Limb (tissue), 2 donors: Measurements from ENCODE around the gene SIX5.

Source experiments
- DNase-seq, 2 donors: peaks; one replicate each; pipeline ENCODE4 v3.0.0-alpha.2; 2016; ENCODE audit errors: extremely low spot score in 2 of 2

SIX5 gene

DNA sequence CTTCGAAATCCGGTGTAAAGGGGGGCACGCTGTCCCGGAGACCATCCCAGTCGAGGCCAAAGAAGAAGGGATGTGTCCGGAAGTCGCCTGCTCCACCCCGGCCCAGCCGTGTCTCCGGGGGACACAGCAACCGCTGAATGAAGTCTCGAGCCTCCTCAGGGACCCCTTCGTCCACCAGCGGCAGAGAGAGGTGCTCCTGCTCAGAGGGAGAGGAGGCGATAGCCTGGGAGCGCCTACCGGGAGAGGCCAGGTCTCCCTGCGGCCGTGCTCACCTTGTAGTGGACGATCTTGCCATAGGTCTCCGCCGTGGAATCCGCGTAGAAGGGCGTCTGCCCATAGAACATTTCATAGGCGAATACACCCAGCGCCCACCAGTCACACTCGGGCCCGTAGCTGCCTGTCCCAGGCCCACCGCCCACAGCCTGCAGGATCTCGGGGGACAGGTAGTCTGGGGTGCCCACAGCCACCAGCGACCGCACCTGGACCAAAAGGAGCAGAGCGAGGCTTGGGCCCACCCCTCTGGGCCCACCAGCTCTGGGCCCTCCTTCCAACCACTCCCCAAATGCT, 8.4 kb upstream of the SIX5 start:
- DNase-seq: no peak

DNA sequence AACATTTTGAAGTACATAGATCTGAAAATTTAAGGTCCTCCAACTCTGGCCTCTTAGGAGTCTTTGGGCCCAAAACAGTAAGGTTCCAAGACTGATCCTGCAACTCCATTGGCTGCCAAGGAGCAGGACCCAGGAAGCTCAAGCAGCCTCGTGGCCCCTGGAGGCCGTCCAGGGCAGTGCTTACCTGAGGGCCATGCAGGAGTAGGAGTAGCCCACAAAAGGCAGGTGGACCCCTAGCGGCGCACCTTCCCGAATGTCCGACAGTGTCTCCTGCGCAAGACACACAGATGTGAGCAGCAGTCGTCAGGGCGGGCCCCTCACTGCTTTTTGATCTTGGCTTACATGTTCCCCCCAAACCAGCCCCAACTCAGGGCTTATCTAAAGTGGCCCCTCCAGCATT, 5.7 kb upstream of the SIX5 start:
- no peak for DNase-seq

DNA sequence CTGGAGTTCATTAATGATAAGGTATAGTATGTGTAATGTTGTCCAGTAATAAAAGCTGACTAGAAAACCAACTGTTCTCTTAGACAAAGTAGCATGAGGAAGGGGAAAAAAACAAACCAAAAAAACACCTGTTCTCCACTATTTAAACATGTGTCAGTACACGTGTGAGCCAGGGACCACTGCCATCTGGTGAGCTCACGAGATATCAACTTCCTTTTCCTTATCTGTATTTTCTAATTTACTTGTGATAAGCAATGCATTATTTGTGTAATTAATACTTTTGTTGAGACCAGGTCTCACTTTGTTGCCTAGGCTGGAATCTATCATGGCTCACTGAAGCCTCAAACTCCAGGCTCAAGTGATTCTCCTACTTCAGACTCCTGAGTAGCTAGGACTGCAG, 4.3 kb upstream of the SIX5 start:
- DNase-seq: no peak

DNA sequence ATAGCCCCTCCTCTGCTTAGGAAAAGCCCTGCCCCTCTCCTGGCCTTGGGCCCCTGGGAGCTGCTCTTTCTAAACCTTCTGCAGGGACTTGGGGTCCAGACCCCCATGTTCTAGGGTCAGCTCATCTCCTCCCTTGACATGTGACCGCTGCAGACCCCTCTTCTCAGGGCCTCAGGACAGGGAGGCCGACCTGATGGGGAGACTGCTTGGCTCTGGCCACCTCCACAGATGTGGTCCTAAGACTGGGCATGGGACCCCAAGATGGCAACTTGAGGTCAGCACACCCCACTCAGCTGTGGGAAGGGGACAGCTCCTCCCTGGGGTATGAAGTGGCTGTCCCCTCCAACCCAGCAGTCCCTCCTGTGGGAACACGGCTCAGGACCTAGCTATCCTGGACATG, 3.9 kb upstream of the SIX5 start:
- DNase-seq: no peak

DNA sequence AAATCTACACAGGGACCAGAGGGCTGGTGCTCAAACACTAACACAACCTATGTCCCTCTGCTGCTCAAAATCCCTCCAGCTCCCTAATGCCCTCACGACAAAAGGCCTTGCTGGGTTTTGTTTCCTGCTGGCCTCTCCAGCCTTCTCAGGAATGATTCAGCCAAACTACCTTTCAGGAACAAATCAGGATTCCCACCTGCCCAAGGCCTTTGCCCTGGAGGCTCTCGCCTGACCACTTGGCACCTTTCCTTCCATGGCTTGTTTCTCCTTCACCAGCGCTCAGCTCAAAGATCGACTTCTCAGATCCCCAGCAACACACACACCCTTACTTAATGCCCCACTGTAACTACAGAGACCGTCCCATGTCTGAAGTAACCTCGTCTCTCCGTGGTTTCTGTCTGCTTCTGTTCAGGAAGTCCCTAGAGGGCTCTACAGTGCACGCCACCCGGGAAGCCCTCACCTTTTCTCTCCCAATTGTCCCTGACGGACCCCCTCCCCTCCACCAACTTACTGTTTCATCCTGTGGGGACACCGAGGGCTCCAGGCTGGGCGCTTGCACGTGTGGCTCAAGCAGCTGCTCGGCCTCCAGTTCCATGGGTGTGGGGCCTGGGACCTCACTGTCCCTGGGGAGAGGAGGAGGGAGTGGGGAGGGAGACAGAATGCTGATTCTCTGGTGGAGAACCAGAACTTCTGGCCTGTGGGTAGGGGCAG, 3.2 kb upstream of the SIX5 start:
- DNase-seq: no peak

DNA sequence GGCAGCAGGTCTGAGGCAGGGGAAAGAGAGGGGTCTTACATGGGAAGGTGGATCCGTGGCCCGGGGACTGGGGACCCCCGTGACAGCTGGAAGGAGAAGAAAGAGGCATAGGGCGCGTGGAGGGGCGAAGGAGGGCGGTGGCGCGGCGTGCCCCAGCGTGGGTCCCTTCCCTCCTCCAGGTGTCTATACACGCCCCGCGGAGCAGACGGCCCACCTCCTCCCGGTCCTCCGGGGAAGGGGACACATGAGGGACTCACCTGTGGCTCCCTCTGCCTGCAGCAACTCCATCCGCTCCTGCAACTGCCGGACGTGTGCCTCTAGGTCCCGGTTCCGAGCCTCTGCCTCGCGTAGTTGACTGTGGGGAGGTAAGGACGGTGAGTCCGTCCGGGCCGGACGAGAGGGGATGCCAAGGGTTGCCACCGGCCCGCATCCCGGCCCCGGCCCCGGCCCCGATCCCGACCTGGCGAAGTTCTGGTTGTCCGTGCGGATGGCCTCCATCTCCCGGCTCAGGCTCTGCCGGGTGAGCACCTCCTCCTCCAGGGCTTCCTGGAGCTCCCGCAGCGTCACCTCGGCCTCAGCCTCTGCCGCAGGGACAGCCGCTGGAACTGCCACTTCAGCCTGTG, 2.4 kb upstream of the SIX5 start:
- DNase-seq: peak in 1 of 2 donors; percentile 57

DNA sequence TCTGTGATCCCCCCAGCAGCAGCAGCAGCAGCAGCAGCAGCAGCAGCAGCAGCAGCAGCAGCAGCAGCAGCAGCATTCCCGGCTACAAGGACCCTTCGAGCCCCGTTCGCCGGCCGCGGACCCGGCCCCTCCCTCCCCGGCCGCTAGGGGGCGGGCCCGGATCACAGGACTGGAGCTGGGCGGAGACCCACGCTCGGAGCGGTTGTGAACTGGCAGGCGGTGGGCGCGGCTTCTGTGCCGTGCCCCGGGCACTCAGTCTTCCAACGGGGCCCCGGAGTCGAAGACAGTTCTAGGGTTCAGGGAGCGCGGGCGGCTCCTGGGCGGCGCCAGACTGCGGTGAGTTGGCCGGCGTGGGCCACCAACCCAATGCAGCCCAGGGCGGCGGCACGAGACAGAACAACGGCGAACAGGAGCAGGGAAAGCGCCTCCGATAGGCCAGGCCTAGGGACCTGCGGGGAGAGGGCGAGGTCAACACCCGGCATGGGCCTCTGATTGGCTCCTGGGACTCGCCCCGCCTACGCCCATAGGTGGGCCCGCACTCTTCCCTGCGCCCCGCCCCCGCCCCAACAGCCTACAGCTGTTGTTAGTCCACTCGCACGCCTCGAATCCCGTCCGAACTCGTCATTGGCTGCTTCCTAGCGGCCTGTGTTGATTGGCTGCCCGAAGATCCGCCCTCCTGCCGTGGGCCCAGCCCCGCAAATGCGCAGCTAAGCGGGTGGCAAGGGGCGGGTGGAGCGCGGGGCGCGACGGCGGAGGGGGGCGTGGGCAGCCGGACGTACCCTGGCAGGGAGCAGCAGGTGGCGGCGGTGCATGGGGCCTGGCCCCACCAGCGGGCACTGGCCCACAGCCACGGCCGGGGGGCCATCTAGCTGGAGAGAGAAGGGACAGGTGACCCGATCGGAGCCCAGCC, 1.4 kb upstream of the SIX5 start:
- peak; percentile 96 for DNase-seq

DNA sequence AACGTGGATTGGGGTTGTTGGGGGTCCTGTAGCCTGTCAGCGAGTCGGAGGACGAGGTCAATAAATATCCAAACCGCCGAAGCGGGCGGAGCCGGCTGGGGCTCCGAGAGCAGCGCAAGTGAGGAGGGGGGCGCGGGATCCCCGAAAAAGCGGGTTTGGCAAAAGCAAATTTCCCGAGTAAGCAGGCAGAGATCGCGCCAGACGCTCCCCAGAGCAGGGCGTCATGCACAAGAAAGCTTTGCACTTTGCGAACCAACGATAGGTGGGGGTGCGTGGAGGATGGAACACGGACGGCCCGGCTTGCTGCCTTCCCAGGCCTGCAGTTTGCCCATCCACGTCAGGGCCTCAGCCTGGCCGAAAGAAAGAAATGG, 754 bp upstream of the SIX5 start:
- DNase-seq: peak in 1 of 2 donors; percentile 78

DNA sequence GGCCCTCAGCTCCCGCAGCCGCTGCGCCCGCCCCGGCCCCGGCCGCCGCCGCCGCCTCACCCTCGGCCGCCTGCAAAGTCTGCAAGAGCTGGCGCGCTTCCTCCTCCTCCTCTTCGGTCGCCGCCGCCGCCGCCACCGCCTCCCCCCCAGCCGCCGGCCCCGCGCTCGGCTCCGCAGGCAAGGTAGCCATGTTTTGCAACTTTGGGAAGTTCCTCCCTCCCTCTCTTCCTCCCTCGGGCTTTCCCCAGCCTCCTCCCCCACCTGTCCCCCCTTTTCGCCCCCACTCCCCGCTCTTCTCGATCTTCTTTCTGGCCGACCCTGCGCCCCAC, 433 bp downstream of the SIX5 start:
- peak in 1 of 2 donors; percentile 65 for DNase-seq

DNA sequence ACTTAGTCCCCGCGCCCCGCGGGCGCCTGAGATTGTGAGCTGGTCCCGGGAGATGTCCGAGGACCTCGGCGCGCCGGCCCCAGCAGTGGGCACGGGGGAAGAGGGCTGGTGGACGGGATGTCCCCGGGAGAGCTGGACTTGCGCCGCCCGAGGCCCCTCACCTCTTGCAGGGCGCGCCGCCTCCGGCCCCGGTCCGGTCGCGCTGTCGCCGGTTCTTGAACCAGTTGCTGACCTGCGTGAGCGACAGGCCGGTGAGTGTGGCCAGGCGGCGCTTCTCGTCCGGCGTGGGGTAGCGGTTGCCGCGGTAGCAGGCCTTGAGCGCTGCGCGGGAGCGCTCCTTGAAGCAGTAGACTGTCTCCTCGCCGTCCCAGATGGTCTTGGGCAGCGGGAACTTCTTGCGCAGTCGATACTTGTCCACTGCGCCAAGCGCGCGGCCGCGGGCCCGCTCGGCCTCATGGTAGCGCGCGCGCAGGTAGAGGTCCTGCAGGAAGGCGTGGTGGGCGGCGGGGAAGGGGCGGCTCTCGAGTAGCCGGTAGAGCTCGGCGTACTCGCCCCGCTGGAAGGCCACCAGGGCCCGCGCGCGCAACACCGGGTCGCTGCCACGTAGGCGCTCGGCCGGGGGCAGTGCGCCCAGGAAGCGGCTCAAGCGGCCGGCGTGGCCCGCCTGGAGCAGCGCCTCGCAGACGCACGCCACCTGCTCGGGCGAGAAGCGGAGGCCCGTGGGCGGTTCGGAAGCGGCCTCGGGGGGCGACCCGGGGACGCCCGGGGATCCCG, 984 bp downstream of the SIX5 start:
- DNase-seq: peak; percentile 36 to 78

DNA sequence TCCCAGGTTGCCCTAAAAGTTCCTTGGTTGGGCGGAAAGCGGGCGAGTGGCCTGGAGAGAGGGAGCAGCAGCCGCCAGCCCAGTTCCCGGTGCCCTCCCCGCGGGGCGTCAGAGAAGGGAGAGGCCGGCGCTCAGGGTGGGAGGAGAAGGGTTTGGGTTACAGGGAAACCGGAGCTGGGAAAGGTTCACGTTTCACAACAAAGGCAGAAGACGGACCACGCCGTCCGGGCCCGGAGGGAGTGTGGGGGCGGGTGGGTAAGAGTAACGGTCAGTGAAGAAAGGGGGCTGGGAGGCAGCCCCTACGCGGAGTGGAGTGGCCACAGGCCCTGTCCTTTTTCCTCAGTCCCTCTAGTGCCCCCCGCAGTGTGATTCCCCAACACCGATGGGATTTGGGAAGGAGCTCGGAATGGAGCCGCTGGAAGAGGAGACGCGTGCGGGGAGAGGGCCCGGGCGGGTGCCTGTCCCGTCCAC, 1.6 kb downstream of the SIX5 start:
- DNase-seq: peak; percentile 51 to 83

DNA sequence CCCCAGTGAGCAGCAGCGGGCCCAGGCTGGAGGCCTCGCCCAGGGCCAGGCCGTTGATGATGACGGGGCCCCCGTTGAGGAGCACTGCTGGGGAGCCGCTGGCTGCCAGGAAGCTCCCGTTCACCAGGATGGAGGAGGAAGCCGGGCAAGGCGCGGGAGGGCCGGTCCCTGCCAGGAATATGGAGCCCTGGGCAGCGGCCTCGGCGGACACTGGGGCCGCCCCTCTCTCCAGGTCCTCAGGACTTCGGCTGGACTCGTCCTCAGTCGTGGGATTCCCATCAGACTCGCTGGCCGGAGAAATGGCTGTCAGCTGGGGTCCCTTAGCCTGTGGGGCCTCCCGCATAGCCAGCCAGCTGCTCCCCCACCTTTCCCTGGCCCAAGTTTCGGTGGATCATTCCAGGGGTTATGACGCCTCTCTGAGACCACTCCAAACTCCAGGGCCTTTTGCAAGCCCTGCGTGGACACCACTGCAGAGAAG, 2.1 kb downstream of the SIX5 start:
- DNase-seq: peak in 1 of 2 donors; percentile 46

DNA sequence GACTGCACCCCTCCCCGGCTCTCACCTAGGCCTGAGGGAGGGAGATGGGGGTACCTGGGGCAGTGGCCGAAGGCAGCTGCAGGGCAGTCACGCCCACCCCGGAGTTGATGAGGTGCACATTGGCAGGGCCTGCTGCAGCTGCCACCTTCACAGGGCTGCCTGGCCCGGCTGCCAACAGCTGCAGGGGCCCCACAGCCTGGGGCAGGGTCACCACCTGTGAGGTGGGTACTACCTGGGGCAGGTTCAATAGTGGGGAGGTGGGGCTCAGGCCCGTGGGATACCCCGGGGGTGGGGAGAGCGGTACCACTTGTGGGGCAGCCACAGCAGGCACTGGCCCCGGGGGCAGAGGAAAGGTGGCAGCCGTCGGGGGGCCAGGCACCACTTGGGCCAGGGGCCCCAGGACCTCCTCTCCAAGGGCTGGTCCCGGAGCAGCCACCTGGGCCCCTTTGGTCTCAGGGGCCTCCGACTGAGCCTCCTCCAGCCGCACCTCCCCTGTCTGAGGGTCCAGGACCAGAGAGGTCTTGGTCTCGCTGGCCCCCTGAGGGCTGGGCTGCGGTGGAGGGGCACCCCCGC, 2.7 kb downstream of the SIX5 start:
- DNase-seq: peak in 1 of 2 donors; percentile 43

DNA sequence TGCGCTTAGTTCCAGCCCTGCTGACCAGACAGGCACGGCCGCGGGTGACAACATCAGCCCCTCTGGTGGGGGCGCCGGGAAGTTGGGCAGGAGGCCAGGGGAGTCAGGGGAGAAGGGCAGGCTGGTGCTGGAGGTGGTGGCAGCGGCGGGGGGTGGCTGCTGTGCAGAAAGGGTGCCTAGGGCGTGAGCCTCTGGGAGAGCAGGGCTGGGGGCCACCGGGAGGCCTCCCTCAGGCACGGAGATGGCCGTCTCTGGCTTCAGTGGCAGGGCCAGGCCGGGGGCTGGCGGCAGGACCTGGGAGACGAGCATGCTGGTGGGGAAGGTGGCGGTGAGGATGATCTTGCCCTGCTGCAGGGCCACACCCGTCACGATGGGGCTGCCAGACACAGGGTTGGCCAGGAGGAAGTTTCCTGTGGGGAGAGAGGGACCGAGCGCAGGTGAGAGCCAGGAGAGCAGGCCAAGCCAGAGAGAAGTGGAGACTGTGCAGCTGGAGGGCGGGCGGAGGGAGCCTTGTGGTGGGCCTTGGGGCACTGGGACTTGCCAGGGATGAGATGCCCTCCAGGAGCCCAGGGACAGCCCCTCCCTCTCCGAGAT, 3.3 kb downstream of the SIX5 start:
- peak in 1 of 2 donors; percentile 48 for DNase-seq

DNA sequence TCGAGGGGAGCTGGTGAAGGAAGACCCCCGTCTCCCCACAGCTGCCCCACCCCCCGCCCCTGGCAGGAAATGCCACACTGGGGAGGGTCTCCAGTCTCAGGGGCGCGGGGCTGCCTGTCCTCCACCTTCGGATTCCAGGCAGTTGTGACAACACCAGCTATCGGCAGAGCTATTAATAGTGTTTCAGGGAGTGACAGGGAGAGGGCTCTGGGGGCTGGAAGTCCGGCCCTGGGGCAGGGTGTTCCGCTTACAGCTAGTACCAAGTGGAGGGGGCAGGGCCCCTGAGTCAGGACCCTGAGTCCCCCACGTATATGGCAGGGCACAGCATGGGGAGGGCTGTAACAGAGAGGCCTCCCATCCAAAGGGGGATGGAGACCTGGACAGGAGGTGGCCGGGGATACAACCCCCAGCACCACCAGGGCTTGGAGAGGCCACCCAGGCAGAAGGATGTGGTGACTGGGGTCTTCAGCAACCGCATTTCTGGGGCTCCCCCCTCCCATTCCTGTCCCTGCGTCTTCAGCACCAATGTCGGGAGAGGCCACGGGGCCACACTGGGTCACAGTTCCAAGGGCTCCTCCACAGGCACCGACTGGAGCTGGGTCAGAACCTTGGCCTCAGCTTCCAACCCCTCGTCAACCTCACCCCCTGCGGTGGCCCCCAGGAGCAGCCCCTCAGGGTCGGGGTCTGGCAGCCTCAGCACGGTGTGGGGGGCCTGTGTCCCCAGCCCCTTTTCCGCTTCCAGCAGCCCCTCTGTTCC, 3.9 kb downstream of the SIX5 start:
- DNase-seq: peak in 1 of 2 donors; percentile 52

DNA sequence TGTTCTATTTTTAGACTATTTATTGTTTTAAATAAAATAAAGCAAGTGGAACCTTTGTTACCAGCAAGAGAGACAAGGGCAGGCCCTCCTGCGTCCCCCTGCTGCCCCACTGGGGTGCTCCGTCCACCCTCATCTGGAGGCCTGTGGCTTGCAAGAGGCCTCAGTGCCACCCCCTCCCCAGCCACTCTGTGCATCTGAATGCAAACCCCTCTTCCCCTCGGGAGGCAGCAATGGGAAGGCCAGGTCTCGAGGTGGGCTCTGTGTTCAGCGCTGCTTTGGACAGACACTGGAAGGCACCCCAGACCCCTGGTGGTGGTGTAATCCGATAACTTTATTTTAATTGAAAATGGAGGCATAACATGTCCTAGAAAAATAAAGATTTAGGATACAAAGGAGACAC, 4.6 kb downstream of the SIX5 start:
- DNase-seq: peak in 1 of 2 donors; percentile 43

DNA sequence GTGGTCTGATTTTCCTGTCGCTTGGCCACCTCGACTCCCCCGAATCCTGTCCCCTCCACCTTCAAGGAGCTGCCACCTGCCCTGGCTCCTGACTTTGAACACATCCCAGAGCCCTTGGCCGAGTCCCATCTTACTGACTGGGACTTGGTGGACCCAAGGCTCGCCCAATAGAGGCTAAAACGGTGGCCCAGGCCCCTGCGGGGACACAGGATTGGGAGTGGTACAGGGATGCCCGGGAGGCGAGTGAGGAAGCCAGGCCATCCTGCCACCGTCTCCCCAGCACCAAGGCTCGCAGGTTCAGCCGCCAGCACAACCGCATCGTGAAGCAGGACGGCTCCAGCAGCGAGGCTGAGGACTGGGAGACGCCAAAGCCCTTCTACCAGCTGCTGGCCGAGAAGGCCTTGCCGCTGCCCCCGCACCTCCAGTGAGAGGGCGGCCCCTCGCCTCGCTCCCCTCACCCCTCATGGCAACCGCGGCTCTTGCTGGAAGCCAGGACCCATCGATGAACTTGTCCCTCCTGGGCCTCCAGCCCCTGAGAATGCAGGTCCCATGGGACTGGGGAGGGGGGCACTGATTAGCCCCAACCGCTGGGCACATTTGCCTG, 5.3 kb downstream of the SIX5 start:
- DNase-seq: peak in 1 of 2 donors; percentile 49

DNA sequence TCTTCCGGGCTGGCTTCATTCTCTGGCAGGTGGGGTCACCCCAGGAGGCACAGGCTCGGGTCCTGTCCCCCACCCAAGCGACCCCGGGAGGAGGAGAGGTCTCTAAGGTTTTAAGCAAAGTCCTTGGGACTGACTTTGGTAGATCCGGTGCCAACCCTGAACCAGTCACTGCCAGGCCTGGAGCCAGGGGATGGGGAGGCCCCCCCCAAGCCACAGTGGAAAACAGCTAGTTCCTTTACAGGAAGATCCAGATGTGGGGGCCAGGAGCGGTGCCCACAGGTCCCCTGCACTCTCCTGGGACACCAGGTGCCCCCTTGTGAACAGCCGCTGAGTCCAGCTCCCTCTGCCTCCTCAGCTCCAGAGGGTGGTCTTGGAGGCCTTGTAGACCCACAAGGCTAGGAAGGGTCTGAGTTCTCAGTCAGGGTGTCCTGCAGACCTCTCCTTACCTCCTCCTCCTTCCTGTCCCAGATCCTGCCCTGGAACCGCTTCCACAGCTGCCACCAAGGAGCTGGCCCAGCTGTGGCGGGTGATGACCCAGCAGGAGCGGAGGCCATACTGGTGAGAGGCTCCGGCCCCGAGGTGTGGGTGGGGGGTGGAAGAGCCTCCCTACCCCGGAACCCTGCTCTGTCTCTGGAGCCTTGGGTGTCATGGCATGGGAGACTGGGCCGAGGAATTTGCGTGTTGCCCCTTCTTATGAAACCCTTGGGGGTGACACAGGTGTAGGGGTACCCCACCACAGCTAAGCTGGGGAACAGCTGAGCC, 6.0 kb downstream of the SIX5 start:
- no peak for DNase-seq
